Left ventricle myocardium superior (tissue), 1 donor: ENCODE data around the gene STK40. TPM values are rescaled to one million over a fixed set of nuclear protein-coding genes. Genes with fewer than 3 reads are reported as not detected.
A peak's percentile ranks its signal among the peaks of the same experiment; 100 is the strongest.

Experiments
- ATAC-seq: fragments of 200-7000 bp; cut with Tn5 transposase; one replicate; pipeline ENCODE4 v1.9.1; 2020; ENCODE audit warnings: mild to moderate bottlenecking, moderate library complexity
- DNase-seq: peaks from one replicate; pipeline ENCODE4 v3.0.0-alpha.2; 2020
- intact Hi-C: fragments of 100-400 bp; cut with micrococcal nuclease; formaldehyde crosslinking; loops from one replicate; pipeline ENCODE4 v1.11.0; 2022
- total RNA-seq: library from RNA; stranded (reverse); fragmentation: NEBNext Ultra II Directional; extraction: Animal tissue kit (Norgen Biotek cat#: 25700); gene quantifications from one replicate; pipeline ENCODE4 v1.2.1, GENCODE V29; 2021
- donor health status: DM: no; HTN: yes; CAD: no; lungs with severe emphysema.

STK40 gene
- total RNA-seq, 1 donor from 2014 or later: 78.4 TPM

DNA sequence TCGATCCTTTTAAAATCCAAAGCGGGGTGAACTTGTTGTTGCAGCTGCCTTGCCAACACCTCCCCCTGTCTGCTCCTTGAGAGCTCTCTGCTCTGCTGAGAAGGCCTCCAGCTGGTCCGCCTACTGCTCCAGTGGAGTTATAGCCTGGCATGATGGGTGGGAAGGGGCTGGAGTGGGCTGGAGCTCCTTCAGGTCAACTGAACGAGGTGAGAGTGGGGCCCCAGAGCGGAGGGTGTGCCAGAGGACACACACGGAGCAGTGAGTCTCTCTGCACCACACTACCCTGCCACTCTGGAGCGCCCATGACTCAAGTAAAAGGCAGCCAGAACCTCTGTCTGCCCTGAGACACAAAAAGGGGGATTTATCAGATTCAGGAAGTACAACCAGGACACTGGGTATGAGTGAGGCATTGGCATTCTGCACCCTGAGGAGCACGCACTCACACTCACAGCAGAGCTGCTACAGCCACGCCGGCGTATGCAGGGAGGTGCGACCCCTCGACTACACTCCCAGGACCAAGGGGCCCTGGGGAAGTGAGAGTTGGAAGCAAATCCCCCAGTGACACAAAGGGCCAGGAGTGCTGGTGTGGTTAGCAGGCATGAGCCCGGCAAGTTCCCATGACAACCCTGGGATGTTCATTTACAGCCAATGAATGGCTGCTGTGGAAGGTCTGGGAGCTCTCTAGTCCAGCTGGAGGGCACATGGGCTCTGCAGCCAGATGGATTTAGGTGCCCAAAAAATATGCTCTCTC, 34.3 kb downstream of the STK40 start:
- DNase-seq: no peak
- intact Hi-C loops: no loop called here
- peak; percentile 14 for ATAC-seq

DNA sequence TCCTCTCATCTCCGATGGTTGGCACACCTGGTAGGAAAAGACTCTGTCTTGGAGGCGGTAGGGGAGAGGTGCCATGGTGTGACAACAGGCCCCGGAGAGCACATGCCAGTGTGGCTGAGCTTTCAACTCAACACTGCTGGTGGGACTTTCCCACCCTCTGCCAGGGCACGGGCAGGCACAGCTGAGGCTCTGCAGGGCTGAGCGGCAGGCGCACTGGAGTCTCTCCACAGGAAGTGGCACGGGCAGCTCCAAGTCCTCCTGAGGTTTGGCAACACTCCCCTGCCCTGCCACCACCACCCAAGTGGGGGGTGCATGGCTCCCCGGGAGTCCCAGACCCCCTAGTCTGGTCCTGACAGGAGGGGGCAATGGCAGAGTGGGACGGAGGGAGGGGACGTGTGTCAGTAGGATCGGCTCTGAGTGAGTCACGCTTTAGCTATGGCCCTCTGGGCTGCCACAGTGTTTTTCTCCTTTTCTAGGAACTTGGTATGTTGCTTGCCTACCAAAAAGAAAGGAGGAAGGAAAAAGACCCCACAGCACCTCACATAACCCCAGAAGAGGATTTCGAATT, 35.0 kb downstream of the STK40 start:
- intact Hi-C loops: no loop called here
- DNase-seq (peak; percentile 53), ATAC-seq (peak; percentile 62)

DNA sequence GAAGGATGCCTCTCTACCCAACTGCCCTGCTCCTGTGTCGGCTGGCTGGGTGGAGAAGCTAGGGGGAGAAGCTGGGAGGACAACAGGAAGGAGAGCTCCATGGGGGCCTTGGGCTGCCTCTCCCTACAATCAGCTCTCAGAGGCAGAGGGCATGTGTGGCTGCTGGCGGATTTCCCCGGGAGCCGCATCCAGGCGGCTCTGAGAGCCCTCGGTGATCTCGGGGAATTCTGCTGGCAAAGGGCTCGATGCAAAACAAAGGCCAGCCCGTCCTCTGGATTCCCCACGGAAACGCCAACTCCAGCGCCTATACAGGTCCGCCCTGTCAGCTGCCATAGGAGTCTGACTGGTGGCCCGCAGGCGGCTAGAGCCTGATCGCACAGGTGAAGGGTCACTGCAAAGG, 35.9 kb downstream of the STK40 start:
- intact Hi-C loops: no loop called here
- DNase-seq (peak; percentile 45), ATAC-seq (peak; percentile 38)

DNA sequence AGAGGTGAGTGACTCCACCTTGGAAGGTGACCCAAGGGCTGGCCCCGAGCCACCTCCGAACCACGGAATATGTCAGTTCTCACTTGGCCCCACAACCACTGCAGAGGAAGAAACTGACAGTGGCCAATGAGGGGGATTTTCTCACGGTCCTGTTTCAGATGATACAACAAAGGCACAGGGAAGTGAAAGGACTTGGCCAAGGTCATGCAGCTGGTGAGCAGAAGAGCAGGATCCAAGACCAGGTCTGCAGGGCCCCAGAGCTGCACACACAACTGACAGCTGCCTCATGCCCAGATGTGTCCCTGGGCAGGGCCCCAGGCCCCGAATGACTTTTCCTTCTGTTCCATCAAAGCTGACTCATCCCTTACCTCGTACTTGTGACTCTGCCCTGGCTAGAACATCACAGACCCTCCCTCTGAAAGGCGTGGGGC, 36.5 kb downstream of the STK40 start:
- no peak for ATAC-seq
- intact Hi-C loops: no loop called here
- DNase-seq: no peak

DNA sequence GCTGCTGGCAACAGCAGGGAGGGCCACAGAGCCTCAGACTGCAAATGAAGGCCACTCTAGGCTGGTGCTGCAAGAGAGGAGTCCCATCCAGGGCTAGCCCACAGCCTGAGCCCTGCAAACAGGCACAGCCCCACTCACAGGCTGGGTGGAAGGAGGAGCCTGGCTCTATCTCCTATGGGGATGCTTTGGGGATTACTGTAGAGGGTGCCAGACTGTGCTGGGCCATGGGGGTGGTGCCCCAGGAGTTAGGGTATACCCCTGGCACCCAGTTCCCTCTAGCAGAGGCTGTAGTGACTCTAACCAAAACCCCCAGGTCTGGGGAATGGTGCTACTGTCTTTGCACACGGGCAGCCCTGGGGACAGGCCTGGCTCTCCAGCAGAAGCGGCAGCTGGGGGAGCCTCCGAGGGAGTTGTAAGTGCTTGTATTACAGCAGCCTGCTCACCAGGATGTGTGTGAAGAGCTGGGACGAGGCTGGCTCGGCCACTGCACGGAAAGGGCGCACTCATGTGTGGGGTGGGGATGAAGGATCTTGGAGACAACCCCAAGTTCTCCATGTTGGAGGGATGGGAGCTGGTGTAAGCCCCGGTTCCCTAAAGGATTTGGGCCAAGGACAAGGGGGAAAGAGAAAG, 38.9 kb downstream of the STK40 start:
- DNase-seq: no peak
- ATAC-seq: no peak
- intact Hi-C loops: no loop called here

DNA sequence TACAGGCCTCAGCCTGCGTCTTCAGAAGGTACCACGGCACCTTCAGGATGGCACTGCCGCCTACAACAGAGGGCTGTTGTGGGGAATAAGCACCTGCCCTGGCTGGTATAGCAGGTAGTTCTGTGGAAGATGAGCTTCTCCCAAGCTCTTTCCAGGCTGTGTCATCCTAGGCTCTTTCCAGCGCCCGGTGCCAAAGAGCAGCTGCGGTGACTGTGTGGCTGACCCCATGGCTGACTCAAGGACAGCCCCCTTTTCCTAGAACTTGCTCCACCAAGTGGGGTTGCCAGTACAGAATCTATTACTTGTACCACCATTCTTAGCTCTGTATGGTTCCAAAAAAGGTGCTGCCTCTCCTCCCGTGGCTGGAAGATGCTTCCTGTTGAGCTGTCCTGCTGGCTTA, 40.4 kb downstream of the STK40 start:
- ATAC-seq (no peak), DNase-seq (no peak)
- intact Hi-C loops: no loop called here

DNA sequence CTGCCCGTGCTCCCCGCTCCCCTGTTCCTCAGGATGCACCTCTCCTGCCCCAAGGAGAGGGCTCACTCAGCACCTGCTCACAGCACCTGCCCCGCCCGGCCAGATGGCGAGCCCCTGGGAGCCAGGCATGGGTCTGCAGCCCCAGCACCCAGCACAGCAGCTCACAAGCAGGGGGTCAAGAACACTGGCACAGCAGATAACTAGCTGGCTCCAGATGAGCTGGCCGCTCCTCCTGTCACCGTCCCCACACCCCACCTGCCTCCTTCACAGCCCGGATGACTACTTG, 41.4 kb downstream of the STK40 start:
- intact Hi-C loops: loop anchor here (5.0 kb wide), 1 partner anchor 78 kb away; no protein-coding TSS in a partner anchor
- ATAC-seq: no peak
- DNase-seq: no peak

DNA sequence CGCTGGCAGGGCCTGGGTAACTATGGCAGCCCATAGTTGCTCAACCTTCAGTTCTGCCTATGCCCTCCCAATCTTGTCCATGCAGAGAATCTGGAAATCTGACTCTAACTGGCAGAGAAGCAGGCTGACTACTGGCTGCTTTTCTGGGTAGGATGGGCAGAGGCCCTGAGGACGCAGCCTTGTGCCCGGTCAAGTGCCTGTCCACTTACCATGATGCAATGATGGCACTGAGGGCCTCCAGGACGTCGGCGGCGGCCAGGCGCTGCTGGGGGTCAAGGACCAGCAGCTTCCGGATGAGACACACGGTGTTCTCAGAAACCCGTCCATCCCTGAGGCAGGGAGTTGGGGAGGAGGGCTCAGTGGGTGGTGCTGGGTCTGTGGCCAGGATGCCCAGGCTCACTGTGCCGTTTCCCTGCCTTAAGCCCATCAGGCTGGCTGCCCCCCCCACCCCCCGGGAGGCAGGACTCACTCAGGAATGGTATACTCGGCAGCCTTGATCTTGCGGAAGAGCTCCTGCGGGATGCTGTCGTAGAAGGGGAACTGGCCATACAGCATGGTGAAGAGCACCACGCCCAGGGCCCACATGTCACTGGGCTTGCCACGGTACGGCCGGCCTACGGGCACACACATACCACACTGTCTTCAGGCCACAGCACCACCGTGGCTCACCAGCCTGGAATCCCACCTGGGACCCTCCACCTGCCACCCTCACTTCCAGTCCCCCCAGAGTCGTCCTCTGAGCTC, 41.9 kb downstream of the STK40 start:
- intact Hi-C loops: loop anchor here (5.0 kb wide), 1 partner anchor 78 kb away; no protein-coding TSS in a partner anchor
- DNase-seq (no peak), ATAC-seq (no peak)

DNA sequence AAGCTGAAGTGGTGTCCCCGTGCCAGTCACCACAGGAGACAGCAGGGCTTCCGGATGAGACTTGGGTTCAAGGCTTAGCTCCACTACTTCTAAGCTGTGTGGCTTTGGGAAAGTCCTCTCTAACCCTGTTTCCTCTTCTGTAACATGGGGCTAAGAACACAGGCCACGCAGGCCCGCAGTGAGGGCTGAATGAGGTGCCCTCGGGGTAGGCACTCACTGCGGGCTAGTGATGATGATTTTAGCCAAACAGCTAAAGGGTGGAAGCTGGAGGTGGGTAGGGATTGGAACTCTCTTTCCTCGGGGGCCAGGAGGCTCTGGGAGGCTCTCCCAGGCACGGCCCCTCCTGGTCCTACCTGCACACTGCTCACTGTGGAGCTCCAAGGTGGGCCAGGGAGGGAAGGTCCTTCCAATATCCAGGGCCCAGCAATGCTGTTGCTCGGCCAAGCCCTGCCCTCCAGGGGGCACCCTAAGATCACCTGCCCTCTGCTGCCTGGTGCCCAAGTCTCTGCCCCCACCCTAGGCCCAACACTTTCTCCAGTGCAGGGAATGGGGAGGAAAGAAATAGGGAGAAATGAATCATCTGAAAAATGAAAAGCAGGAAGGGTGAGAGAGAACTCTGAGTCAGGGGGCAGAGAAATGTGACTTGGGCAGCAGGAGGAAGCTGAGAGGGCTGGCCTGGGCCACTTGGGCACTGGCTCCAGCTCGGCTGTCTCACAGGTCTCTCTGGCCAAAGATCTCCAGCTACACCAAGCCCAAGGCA, 43.1 kb downstream of the STK40 start:
- intact Hi-C loops: loop anchor here (5.0 kb wide), 1 partner anchor 80 kb away; no protein-coding TSS in a partner anchor
- peak; percentile 71 for DNase-seq
- ATAC-seq: peak; percentile 77

DNA sequence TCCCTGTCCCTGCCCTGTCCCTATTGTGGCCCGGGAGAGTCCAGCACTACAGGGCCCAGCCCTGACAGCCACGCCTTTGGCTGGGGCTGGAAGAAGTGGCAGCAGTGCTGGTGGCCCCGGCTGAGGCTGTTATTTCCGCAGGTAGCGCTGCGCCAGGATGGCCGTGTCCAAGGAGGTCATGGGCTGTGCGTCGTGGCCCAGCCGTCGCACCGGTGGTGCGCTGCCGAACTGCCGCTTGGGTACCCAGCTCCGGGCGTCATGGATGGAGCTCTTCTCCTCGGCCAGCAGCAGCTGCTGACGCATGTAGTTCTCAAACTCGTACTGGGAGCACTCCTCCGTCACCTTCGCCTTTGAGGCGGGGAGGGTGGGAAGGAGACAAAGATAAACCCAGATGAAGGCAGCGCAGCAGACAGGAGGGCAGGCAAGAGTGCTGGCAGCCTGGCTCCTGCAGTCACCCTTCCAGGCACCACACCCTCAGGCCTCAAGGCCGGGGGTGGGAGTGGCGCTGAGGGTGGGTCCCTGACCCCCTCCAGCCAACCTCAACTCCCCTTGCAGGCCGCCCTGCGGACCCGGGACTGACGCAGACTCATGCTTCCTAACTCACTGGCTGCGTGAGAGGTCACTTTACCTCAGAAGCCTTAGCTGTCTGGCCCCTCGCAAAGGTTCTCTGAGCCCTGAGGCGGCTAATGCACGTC, 44.0 kb downstream of the STK40 start:
- ATAC-seq: no peak
- no peak for DNase-seq
- intact Hi-C loops: loop anchor here (5.0 kb wide), 1 partner anchor 81 kb away; no protein-coding TSS in a partner anchor

DNA sequence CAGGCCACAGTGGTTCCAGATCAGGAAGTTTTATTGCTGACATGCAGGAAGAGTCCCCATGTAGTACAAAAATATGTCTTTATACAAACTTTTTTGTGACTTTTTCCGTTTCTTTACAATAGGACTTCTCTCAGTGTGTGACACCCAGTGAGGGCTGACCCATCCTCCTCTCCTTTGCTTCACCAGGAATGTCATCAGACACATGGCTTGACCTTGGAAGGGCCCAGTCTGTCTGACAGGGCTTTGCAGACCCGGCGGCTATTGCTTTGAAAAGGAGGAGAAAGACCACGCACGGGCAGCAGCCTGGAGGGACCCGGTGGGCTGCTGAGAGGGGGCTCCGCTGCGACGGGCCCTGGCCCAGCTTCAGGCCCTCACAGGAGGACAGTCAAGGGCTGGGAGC, 46.1 kb downstream of the STK40 start:
- DNase-seq (no peak), ATAC-seq (peak; percentile 15)
- intact Hi-C loops: loop anchor here (5.0 kb wide), 1 partner anchor 83 kb away; no protein-coding TSS in a partner anchor

DNA sequence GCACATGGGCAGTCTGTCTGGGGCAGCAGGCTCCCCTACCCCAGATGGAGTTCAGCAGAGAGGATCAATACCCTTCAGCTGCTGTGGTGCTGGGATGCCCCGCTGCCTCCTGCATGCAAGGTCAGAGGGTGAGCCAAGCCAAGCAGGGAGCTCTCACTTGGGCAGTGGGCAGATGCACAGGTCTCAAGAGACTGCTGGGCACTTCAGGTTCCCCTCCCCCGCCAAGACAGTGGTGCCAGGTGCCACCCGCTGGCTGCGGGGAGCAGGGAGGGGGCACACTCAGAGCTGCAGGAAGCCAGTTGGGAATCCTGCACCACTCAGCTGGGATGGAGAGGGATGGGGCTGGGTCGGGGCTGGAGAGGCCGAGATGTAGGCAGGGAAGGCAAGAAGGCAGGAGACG, 46.5 kb downstream of the STK40 start:
- no peak for DNase-seq
- intact Hi-C loops: no loop called here
- ATAC-seq: no peak

DNA sequence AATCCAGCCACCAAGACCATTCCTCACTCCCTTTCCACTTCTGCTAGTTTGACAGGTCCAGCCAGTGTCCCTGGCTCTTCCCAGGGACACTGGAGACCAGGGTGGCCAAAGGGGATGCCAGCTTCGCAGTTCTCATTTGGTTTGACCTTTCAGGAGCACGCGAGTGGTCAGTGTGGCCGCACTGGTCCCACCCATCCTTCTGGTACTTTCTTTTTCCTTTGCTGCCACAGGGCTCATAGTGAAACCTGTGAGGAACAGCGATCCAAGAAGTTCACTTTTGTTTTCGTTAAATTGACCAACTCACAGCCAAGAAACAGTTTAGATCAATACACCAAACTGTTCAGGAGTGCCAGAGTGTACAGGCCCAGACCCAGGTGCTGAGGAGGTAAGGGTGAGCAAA, 47.9 kb downstream of the STK40 start:
- ATAC-seq (no peak), DNase-seq (no peak)
- intact Hi-C loops: no loop called here

DNA sequence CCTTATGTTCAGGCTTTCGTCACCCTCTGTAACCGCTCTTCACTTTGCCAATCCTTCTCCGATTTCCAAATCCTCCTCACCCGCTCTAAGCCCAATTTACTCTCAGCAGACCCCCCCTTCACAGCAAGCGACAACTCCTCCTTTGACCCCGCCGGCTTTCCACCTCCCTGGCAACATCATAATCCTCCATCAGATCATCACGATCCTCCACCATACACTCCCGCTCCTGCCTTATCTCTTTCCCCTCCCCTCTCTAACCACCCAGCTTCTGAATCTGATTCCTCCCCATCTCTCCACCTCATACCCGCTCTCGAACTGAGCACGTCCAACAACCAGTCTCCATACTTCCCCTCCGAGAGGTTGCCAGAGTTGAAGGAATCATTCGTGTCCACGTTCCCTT, 54.8 kb downstream of the STK40 start:
- ATAC-seq (no peak), DNase-seq (no peak)
- intact Hi-C loops: no loop called here

DNA sequence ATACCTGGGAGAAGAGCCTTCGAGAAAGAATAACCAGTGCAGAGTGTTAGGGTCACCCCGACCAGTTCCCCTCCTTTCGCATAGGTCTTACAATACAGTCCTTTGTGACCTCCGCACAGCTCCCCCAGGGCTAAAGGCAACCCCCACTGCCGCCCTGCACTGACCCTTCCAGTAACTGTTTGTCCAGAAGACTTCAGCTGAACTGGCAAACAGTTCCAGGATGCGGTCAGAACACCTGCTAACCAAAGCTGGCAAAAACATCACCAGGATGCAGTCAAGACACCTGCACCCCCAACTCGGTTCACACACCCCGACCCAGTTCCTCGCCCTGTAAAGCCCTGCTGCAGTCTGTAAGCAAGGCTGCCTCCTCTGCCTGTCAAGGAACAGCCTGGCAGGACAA, 55.9 kb downstream of the STK40 start:
- intact Hi-C loops: no loop called here
- no peak for ATAC-seq
- no peak for DNase-seq

DNA sequence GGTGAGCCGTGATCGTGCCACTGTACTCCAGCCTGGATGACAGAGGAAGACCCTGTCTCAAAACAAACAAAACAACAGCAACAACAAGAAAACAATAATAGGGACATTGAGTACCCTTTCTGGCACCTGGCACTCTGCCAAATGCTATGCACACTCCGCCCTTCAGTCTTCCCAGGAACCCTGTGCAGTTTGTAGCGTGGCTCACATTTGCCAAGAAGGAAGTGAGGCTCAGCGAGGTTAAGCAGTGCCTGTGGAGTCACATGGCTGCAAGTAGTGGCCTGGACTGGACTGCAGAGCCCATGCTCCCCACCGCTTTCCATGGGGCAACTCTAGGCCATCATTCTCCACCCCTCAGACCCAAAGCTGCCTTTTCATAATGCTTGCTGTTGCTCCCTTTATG, 57.0 kb downstream of the STK40 start:
- peak; percentile 43 for DNase-seq
- intact Hi-C loops: no loop called here

DNA sequence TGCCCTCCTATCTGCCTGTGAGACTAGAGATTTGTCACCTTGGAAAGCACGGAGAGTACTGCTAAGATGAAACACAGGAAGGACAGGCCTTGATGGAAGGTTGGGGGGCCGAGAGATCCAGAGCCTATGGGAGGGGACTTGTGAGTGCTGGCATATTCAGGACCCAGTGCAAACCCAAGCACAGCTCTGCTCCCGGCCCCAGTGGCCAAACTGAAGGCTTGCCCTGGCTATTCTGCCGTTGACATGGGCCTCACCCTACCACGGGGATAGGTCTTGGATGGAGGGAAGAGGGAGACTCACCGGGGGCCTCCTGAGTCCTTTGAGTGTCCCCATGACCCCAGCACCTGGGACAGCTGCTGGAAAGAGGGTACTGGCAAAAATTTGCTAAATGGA, 57.6 kb downstream of the STK40 start:
- intact Hi-C loops: no loop called here
- no peak for DNase-seq

More for the DNA sequence above, 57.0 kb downstream of the STK40 start:
- peak; percentile 60 for ATAC-seq

DNA sequence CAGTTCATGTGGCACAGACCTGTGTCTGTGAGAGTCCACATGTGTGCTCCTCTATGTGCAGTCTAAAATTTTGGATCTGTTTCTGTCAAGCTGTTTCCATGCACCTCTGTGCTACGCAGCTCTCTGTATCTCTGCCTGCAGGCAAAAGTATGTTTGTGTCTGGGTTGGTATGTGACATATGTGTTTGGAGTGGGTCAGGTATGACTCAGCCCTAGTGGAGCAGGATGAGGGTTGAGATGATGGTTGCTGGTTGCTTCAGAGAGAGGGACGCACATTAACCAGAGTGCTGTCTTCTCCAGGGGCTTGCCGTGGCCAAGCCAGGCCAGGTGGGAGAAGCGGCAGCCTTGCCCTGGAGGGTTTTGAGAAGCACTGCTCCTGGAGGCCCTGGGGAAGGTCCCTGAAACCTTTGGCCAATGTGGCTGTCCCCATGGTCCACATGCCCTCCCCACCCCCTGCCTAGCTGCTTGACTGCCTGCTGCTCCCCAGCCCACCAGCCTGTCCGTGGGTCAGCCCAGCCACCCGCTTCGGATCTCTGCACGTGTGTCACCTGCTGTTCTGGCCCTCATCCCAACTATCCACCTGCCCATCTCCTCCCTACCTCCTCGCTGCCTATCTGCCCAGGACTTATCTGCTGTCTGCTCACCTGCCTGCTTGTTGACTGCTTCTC, 58.2 kb downstream of the STK40 start:
- ATAC-seq (no peak), DNase-seq (no peak)
- intact Hi-C loops: no loop called here

More for the DNA sequence above, 57.6 kb downstream of the STK40 start:
- ATAC-seq: no peak
